Activated CD4-positive, alpha-beta T cell treated with anti-CD3 and anti-CD28 coated beads, Interleukin-2, Interleukin-4, amounts not matched to agents 100 ng/mL and 50 ng/mL, durations not matched to agents 16 hours and 8 hours (primary cell): ENCODE data around the gene COL10A1.

Experiments used
- DNase-seq: peaks from one replicate; pipeline ENCODE4 v3.0.0-alpha.2; 2020; ENCODE audit warnings: low spot score

Gene COL10A1

GRCh38 chr6:116083052-116083451 lies 42.9 kb downstream of the COL10A1 start:
- no peak for DNase-seq

- DNase-seq = no peak
Observed at GRCh38 chr6:116078945-116079344, 47.0 kb downstream of the COL10A1 start.

GRCh38 chr6:116078522-116078921 lies 47.4 kb downstream of the COL10A1 start:
- no peak for DNase-seq

- DNase-seq = no peak
Observed at GRCh38 chr6:116074732-116075390, 51.1 kb downstream of the COL10A1 start.

- DNase-seq = no peak
Observed at GRCh38 chr6:116073765-116074440, 52.0 kb downstream of the COL10A1 start.

GRCh38 chr6:116072368-116072767 lies 53.6 kb downstream of the COL10A1 start:
- DNase-seq = no peak

- no peak for DNase-seq
Observed at GRCh38 chr6:116070616-116071389, 55.1 kb downstream of the COL10A1 start.

- DNase-seq = no peak
Observed at GRCh38 chr6:116070101-116070500, 55.8 kb downstream of the COL10A1 start.
